IPS DF 19.7 (cell line): Measurements from ENCODE around the gene HPX.

ENCODE experiments used
- DNase-seq: peaks from one replicate; pipeline ENCODE4 v3.0.0-alpha.2; 2013; ENCODE audit warnings: low read depth, low spot score

HPX gene, protein sequence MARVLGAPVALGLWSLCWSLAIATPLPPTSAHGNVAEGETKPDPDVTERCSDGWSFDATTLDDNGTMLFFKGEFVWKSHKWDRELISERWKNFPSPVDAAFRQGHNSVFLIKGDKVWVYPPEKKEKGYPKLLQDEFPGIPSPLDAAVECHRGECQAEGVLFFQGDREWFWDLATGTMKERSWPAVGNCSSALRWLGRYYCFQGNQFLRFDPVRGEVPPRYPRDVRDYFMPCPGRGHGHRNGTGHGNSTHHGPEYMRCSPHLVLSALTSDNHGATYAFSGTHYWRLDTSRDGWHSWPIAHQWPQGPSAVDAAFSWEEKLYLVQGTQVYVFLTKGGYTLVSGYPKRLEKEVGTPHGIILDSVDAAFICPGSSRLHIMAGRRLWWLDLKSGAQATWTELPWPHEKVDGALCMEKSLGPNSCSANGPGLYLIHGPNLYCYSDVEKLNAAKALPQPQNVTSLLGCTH

DNA sequence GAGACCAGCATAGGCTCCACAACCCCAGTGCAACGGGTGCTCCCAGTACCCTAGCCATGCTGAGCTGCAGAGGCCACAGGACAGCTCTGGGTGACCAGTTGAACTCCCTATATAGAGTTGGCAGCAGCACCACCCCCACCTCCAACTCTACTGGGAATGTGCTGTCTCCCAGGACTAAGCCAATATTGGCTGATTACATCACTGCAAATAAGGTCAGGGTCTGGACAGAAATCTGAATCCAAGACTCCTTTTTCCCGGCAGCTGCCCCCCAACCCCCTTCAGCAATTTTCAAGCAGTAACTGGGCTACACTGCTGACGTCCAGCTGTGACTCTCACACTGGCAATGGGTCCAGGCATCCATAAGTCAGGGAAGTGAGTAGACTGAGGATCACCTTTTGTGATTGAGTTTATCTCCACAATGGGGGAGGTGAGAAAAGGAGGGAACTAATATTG, at the start of gene HPX:
HPX (minus strand) TSS at position 82 of the 453 bp plus-strand sequence; CDS start at position 58, 24 bp downstream.
- DNase-seq: no peak

DNA sequence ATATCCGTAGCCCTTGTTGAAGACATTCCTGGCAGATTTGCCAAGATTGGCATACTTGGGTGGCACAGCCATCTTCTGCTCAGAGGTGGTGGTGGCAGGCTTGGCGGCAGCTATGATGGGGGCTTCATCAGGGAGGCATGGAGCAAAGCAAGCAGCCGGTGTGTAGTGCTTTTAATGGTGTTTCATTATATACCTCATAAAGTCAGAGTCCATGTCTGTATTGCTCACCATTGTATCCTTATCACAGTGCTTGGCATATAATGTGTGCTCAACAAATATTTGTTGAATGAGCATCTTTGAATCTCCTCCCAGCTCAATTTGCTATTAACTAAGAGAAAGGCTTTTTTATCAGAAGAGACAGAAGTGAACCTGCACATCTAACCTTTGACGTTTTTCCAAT, 48.5 kb upstream of the HPX start:
- no peak for DNase-seq

DNA sequence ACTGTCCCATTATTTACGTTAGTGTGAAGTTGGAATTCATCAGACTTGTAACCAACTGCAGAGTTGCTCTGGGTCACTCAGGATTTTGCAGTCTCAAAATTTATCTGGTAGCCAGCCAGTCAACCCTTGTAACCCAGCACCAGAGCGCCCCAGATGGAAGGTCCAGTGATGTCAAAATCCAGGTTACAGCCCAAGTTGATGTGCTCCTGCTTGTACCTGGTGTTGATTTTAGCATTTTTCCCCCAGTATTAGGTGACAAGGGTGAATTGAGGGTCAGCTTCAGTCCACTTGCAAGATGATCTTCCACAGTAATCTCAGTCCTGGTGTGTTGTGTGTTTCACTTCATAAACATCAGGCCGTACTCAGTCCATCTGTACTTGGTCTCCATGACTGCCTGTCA, 48.0 kb upstream of the HPX start:
- no peak for DNase-seq

DNA sequence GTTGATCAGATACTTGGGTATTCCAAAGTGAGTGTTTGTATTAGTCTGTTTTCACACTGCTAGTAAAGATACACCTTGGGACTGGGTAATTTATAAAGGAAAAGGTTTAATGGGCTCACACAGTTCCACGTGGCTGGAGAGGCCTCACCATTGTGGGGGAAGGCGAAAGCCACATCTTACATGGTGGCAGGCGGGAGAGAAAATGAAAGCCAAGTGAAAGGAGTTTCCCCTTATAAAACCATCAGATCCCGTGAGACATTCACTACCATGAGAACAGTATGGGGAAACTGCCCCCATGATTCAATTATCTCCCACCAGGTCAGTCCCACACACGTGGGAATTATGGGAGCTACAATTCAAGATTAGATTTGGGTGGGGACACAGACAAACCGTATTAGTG, 47.6 kb upstream of the HPX start:
- no peak for DNase-seq

DNA sequence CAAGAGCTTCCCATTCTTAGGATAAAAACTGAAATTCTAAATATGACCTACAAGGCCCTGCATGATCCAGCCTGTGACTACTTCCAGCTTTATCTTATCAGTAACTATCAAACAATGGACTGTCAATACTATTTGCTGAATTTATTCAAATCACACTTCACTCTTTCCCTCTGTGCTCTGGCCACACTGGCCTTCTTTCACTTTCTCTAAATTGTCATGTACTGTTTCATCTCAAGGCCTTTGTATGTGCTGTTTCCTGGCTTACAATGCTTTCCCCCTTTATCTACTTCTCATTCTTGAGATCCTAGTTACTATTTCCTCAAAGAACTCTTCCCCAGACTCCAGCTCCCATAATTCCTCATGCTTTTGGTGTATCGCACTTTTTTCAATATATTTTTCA, 46.2 kb upstream of the HPX start:
- DNase-seq: no peak

DNA sequence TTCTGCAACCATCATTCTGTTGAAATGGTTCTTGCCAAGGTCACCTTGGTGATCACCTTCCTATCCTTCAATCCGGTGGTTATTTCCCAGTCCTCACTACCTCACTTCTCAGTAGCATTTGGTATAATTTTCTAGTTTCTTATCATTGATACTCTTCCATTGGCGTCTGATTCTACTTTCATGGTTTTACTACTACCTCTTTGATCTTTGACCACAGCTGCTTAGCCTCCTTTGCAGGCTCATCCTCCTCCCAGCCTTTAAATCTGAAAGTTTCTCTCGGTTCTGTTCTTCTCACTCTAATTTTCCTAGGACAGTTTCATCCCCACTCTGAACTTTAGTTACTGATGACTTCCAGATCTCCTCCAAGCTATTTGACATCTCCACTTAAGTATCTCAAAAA, 45.5 kb upstream of the HPX start:
- no peak for DNase-seq

DNA sequence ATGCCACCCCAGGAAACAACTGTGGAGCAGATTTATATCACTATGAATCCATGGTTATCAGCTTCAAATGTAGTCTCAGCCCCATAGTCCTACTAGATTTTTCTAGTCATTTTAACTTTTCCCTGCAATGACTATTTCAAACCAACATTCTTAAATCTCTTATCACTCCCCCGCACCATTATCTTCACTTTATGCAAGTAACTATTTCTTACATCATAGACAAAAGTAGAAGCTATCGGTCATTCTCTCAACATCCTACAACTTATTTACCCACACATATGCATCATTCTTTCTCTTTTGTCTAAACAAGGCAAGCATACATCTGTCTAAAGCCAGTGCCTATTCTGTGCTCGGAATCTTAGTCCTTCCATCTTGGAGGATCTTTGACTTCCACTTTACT, 44.9 kb upstream of the HPX start:
- DNase-seq: no peak

DNA sequence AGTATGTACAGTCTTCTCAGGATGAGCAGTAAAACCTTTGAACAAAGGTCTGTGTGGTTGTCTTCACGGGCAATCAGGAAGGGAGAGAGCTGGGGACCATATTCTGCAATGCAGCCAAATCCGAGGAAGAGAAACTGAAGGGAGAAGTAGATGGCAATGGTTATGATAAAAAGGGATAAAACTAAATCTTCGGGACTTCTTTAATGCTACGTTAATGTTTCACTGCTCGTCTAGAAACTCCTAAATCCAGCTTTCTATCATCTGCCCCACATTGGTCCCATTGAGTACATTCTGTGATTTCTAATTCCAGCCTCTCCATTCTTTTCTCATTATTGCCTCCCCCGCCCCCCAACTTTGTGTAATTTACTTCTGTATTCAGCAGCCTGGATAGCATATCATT, 42.2 kb upstream of the HPX start:
- DNase-seq: no peak

DNA sequence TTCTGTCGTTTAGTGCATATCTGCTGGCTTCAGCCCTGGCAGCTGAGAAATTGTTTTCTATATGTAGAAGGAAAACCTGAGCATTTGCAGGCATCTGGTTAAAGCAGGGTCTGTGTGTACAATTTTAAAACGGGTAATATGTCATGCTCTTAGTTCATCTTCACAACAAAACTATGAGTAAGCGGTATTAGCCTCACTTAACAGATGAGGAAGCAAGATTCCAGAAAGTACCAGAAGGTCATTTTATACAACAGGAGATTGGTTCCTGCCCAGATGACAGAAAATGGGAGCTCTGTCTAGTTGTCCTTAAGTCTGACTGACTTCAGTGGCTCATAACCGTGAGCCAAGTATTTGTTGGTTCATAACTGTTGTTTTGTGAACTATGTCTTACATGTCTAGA, 41.7 kb upstream of the HPX start:
- DNase-seq: no peak

DNA sequence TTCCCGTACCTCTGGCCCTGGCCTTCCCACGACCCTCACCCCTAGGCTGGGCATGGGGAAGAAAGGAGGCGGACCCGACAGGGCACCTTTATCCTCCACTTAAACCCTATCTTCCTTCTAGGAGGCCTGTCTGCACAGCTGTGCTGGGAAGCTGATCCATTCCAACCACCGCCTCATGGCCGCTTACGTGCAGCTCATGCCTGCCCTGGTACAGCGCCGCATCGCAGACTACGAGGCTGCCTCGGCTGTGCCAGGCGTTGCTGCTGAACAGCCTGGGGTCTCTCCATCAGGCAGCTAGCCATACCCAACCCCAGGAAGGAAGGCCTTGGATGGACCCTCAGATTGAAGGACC, 41.1 kb upstream of the HPX start:
- DNase-seq: no peak

DNA sequence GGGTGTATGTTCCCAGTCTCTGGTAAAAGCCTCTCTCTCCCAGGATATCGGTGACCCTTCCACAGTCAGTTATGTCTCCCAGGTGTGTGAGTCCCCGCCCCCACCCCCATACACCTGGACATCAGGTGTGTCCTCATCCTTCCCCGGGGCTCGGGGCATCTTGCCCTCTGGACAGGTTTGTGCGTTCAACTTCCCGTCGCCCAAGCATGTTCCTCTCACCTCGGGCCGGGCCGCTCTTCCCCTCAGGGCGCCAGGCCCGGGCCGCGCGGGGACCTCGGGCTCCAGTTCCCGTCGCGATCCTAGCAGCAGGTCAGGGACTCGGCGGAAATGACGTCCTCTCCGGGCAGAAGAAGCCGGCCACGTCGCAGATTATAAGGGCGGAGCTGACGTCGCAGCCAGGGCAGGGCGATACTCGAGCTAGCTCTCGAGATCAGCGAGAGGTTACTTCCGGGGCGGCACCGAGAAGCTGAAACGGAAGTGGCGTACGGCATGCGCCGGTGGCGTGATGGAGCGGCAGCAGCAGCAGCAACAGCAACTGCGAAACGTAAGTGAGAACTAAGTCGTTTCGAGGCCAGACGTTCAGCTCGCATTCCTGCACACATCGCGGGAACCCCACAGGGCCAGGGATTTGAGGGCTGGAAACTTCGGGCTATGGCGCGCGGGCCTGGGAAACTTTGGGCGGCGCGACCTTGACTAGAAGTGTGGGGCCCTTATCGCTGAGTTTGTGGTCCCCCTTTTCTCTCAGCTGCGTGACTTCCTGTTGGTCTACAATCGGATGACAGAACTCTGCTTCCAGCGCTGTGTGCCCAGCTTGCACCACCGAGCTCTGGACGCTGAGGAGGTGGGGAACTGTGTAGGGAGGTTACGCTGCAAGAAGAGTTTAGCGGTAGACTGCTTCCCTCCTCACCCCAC, 40.5 kb upstream of the HPX start, which contains the start of the genes ARFIP2 and TIMM10B:
ARFIP2 (minus strand) TSS at position 320 of the 912 bp plus-strand sequence. CDS start 910 bp downstream, outside the sequence.
TIMM10B (plus strand) TSS at position 490 of the 912 bp plus-strand sequence; CDS start at position 506, 16 bp downstream.
- peak; percentile 94 for DNase-seq

DNA sequence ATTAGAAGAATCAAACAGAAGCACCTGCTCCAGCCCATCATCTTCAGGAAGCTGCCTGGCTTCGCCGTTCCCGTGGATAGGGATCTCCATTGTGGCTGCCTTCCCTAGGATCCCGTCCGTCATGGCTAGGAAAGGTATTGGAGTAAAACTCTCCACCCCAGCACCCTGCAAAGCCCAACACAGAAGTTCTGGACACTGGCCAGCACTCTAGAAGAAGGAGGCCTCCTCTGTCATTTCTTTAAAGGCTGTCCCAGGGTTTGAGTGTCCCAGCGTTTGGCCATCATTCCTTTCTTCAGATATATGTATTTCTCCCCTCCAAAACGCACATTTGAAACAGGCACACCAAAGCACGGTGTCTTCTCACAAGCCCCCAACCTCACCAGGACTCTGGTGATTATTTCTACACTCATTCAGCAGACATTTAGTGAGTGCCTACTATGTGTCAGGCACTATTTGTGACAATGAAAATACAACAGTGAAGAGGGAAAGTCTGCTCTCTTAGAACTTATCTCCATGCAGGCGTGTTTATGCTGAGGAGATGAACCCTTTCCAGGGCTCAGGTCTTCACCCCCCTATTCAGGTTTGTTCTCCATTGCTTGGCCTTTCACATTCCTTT, 39.6 kb upstream of the HPX start:
- no peak for DNase-seq

DNA sequence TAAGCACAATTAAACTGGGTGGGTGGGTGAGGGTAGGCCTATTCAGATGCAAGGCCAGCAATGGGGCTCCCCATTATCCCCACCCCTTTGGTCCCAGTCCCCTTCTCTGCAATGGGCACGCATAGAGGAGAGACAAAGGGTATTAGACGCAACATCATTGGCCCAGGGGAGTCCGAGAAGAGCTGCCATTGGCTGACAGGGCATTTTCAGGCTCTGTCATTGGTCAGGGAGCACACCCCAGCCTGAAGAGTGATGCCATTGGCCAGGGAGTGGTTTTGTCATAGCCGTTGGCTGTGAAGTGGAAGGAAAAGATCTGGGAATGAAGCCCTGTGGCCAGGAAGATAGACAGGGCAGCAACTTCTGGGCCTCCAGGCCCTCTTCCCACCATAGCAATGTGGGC, 35.8 kb upstream of the HPX start:
- no peak for DNase-seq

DNA sequence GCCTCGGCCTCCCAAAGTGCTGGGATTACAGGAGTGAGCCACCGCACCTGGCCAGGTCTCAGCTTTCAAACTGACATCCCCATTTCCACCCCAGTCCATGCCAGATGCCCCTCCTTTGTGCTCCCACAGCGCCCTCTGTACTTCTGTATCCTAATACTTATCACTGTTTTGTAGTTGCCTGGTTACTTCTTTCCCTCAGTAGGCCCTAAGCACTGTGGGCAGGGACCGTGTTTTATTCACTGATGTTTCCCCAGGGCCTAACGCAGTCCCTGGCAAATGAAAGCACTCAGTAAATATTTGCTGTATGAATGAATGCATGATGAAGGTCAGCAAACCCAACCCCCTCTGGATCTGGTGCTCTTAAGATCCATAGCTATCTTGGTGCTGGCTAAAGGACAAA, 35.1 kb upstream of the HPX start:
- DNase-seq: no peak

DNA sequence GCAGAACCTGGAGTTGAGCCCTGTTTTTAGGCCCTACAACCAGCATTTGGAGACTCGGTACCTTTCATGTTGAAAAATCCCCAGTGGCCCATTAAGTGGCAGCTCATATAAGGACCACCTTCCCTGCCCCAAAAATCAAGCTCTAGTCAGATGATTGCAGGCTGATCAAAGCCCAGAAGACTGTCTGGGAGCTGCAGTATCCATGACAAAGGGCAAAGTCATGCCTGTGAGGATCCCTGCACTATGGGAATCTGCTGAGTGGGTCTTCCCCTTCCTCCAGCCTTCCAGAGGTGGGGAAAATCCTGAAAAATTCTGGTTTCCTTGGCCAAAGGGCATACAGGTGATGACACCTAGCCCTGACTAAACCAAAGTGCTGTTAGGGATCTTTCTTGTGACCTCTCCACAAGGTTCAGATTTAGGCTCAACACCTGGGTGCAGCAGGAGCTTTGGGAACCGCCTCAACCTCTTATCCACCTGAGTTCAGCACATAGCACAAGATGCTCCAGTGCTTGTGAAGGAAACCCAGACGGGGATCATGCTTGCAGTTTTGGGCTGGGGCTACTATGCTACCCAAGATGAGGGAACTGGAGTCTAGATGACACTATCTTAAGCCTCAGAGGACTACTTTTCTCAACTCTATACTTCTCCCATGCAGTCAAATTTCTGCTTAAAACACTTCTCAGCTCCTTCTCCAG, 34.2 kb upstream of the HPX start:
- no peak for DNase-seq

DNA sequence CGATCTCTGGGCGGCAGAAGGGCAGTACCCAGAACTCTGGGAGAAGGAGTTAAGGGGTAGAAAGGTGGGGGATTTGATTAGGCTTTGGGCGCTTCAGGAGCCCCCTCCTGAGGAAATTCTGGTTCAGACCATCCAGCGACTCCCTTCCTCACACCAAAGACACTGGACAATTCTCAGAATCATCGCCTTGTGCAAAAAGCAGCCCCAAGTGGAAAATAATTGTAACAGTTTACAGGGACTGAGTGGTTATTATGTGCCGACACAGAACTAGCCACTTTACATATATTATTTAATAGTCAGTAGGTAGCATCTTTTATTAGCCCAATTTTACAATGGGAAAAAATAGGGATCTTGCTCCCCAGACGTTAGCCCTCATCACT, 33.6 kb upstream of the HPX start:
- DNase-seq: no peak

DNA sequence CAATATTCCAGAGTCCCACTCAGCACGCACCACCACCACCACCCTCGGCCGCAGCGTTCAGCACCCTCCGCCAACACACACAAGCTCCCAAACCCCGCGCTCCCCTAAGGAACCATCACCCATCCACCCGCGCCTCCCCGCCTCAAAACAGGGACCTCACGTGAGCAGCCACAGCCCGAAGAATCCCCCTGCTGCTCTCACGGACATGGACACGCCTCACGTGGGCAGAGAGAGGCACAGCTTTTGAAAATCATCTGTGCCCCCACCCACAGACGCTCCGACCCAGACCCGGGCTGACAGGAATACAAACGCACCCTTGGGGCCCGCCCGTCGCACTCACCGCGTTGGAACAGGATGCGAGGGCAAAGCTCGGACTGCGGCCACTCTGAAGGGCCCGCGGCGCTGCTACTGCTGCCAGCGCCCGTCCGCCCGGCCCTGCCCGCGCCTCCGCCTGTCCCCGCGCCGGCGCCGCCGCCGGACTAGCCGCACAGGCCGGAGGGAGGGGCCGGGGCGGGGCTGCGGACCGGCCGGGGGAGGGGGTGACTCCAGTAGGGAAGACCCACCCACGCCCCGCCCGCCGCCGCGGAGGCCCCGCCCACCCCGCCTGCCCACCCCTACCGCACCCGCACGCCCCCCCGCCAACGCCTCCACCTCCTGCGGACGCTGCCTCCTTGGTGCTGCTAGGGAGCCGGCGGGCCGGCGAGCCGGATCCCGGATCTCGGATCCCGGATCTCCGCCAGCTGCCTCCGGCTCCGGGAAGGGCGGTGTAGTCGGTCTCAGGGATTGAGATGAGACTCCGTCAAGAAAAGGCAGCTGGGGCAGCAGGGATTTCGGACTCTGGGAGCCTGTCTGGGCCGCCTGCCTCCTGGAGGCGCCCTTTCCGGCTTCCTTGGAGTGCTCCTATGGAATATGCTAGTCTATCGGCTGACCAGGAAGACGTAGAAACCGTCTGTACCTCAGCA, 32.9 kb upstream of the HPX start, which contains the start of gene TRIM3:
TRIM3 (minus strand) TSS at position 491 of the 962 bp plus-strand sequence. CDS start 8,246 bp downstream, outside the sequence.
- no peak for DNase-seq

DNA sequence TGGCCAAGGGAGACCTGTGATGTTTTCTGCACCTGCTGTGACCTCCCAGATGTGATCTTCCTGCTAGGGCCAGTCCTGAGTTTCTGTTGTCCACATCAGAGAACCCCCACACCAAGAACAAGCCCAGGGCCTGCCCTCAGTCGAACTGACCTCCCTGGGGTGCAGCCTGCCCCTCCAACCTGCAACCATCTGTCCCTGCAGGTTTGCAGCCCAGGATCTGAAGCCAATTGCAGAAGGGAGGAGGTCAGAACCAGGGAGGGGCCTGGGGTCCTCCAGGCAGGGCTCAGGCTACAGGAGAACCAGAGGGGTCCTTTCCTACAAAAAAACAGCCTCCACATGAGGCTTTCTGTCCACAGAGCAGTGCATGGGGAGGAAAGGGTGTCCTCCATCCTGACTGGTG, 32.1 kb upstream of the HPX start:
- no peak for DNase-seq

DNA sequence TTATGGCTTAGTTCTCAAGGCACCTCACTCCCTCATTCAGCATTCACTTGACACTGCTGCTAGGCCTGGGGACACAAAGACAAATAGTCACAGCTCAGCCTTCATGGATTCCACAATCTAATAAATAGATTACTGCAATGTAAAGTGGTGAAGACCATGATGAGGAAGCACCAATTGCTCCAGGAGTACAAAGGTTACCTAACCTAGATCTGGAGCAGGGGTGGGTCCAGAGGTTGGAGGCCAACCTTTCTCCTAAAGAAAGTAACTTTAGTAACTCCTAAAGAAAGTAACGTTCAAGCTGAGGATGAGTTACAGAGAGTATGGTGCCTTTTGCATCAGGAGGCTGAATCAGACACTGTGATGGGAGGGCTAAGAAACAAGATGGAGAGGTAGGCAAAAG, 28.8 kb upstream of the HPX start:
- no peak for DNase-seq
